GOT3 (cell line): ENCODE data around the gene MYT1.

ENCODE experiments used
- DNase-seq: peaks from one replicate; lab custom pipeline; 2025; ENCODE audit warnings: mixed read lengths; lab: John Stamatoyannopoulos, UW

The MYT1 gene

DNA sequence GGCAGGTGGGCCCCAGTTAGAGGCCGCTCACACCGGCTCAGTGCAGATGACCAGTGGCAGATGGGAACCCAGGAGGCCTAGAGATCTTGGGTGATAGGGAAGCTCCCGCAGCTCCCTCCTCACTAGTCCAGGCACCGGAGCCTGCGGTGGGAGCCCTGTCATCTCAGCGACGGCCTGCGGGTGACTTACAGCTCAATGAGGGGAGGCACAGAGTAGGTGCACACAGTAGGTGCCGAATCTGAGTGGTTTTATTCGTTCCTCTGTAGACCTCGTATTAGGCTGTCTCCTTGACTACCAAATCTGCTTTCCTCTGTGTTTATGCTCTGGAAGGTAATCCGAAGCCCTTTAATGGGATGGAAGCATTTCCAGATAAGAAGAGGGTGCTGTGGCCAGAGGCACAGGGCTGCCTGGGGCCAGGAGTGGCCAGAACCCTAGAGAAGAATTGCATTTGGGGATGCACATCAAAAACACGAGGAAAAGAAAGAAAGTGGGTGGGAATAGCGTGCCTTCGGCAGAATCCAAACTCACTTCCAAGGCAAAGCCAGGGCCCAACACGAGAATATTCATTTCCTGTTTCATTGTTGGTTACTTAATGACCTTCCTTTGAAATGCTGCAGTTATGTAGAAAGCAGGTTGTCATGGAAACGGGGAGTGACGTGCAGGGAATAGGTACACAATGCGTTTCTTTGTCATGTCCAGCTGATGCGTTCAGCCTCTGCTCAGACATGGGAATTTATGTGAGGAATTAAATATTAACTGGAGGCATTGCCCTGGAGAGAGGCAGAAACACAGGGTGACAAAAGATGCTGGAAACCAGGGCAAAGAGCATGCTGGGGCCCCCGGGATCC lies 24.7 kb downstream of the MYT1 start:
- DNase-seq, result no peak

DNA sequence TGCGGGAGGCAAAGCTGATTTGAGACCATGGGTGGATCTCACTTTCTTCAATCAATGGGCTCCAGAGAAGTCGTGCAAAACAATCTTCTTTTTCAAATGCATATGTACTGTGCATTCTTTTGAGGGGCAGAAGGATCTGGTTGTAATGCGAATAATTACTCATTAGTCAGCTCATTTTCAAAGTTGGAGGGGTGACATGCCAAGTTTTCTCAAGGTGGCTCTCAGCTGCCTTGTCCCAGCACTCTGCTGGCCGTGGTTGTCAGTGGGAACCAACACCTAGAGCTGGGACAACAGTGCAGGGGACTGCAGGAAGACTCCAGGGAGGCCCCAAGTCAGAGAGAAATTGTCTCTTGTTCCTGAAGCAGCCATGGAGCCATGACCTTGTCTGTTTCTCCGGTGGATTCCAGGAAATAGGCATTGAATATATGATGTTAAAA lies 25.3 kb downstream of the MYT1 start:
- no peak for DNase-seq

DNA sequence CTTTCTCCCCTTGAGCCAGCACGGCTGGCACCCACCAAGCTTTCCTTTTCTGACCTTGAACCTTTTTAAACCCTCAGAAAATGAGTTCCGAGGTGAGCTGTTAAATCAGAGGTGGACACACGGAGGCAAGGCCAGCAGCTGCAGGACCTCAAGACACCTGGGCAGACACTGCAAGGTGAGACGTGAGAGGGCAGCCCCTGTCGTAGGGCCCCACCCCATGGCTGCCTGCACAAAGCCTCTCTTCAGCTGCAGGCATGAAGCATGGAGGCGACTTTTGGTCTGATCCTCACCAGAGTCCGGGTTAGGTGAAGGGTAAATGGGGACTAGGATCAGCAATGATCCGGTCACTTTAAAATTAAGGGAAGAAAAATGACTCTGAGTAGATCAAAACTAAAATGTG lies 25.7 kb downstream of the MYT1 start:
- DNase-seq, result no peak

DNA sequence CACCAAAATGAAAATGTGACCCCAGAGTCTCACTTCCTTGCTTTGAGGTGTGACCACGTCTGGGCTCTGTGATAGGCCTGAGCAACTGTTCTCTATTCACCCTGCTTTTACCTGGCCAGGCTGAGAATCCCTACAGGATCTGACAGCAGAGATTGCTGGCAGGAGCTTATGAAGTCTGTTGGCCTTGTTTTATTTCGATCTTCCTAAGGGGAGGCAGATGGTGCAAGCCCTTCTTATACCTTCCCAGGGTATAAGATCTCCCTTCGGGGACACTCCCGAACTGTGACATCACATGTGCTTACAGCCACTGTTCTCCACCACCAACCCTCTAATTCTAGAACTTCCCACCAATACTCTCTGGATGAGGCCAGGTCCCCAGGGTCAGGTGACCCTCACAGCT lies 26.8 kb downstream of the MYT1 start:
- DNase-seq, result no peak

DNA sequence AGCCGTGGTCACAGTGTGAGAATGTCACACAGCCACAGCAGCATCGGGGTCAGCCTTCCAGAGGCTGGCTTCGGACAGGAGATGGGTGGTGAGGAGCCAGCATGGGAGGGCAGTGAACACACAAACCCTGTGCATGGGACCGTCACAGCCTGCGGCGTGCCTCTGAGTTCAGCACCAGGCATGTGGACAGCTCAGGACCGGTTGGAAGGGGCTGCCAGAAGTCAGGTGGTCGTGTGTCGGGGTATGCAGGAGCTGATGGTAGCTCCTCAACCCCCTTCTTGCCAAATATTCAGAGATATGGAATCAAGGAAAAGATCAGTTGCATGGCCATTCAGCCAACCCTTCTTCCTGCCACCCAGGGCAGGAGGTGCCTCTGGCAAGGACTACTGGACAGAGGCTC lies 28.2 kb downstream of the MYT1 start:
- DNase-seq, result no peak

DNA sequence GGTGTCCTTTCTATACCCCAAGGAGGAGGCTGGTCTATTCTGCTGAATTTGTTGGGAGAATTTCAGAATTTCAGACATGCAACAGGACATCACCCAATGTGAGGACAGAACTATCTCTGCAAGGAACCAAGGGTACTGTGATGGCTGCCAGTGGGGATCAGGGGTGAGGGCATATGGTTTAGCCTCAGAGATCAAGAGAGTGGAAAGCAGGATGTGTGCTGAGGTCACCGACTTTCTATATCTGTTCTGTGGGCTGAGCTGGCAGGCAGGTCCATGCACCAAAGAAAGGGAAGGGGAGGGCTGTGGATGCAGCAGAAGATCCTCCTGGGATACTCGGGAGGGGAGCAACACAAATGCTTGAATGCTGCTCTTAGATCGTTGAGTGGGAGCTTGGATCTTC lies 28.8 kb downstream of the MYT1 start:
- no peak for DNase-seq

DNA sequence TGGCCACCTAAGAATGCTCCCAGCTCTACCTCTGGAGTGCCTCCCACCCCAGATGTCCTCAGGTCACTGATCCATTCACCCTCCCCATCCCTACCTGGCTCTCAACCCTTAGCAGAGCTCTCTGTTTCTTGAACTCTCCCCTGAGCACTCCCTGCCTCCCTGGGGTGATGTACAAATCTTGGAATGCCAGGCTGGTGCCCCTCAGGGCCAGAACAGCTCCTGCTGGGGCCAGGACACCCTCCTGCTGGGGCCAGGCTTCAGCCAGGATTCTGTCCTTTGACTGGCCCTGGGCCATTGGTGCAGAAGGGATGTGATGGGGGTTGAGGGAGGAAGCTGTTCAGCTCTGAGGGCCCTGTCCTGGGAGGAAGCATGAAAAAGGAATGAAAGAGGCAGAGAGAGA lies 30.0 kb downstream of the MYT1 start:
- no peak for DNase-seq

DNA sequence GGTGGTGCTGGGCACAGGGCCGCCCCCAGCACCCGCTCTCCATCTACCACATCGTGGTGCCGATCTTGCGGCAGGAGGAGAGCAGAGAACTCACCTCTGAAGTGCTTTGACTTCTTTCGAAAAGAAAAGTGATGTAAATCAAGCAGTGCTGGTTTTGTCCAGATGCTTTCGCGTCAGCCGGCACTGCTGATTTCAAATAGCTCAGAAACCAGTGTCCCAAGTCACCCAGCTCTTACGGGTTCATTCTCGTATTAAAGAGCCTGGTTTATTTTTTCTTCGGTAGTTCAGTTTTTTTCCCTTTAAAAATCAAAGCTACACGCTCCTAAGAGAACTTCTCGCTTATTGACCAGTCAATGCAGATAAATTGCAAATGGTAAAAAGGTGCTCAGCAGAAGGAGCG lies 32.1 kb downstream of the MYT1 start:
- no peak for DNase-seq

DNA sequence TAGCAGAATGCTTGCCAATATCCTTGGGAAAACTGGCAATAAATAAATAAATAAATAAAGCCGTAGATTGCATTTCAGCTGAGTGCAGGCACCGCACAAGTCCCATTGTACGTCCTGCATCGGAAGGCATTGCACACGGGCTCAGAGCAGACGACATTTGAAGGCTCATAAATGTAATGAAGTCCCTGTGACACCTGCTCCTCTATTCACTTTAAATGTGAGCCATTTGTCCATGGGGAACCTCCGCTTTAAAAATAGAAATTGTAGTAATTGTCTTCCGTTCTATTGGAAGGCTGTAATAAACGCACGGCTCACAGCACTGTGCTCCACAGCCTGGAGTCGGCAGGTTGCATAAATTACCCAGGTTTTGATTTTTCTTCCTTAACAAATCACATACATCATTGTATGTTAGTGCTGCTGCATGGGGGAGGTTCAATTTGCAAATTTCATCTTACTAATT lies 32.6 kb downstream of the MYT1 start:
- DNase-seq, result no peak

DNA sequence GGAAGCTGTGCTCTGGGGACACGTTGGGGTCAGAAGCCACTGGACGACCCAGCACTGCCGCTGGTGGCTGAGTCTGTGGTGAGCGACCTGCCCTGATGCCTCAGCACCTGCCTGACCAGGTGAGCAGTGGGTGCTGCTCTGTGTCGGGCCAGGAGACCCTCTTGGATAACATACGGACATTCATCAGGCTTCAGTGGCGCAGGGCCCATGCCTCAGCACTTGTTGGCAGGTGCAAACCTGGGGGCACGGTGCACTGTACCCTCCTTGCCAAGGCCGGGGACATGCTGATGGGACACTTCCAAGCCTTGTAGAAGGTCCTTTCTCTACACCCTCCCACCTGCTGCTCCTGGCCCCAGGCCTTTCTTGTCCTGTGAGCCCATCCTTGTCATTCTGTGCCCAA lies 34.1 kb downstream of the MYT1 start:
- DNase-seq, result no peak

DNA sequence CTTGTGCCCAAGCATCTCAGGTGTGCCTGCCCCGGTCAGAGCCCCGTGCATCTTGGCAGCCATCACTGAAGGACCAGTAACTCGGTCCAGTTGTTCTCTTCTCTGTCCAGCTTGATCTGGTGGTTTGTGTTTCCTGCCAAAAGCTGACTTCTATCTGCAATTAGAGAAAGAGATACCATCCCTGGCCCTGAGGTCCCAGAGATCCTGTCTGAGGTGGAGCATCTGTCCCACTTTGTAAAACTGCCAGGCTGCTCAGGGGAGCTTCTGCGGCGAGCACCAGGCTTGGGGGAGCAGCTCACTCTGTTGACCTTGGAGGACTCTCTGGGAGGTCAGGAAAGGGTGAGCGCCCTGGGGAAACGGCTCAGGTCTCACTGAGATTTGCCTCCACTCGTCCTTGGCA lies 35.1 kb downstream of the MYT1 start:
- DNase-seq, result no peak

DNA sequence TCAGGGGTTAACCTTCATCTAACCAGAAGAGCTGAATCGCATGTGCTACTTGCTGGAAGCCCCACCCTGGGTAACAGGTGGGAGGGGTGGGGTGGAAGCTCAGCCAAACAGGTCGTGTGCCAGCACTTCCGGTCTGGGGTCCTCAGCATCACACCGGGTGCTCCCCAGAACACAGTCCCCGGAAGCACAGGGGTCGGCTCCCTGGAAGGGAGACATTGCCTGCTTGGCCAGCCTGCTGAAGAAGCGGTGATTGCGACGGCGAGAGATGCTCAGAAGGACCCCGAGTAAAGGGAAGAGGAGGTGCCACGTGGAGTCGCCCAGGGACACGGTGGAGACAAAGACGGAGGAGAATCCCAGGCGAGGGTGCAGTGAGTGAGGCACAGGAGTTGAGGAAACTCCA lies 36.5 kb downstream of the MYT1 start:
- DNase-seq, result no peak

DNA sequence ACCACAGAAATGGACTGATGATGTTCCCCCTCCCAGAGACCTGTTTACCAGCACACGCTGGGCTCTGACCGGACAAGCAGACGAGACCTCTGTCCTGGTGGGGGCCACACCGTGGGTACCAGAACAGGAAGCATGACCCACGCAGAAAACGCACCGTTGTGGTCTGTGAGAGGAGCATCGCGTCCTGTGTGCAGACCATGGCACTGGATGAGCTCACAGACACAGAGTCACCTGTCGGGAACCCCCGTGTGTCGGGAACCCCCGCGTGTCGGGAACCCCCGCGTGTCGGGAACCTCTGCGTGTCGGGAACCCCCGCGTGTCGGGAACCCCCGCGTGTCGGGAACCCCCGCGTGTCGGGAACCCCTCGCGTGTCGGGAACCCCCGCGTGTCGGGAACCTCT lies 37.4 kb downstream of the MYT1 start:
- DNase-seq, result no peak

DNA sequence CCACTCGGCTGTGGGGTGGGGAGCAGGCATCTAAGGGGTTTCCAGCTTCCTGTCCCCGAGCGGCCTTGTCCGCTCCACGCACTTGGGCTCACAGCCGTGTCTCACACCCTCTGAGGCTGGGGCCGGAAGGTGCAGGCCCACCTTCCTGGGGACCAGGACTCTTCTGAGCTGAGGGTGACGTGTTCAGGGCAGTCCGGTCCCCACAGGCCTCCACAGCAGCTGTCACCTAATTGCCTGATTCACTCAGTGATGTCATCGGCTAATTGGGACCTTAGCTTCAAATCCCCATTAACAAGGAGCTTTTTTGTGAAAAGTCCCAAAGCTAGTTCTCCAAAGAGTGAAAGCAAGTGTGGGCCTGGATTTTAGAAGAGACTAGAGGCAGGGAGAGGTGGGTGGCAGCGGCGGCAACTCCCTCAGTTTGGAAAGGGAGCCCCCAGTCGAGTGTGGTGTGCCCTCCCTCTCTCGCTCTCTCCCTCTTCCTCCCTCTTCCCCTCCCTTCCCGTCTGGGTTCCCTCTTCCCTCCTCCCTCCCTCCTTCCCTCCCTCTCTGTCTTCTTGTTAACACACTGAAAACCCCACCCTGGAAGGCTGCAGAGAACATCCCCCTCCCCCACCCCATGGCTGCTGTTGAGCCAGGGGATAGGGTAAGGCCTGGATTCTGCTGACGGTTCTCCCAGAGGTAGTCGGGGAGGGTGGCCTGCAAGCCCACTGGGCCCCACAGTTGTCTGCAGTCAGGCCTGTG lies 39.0 kb downstream of the MYT1 start:
- no peak for DNase-seq

DNA sequence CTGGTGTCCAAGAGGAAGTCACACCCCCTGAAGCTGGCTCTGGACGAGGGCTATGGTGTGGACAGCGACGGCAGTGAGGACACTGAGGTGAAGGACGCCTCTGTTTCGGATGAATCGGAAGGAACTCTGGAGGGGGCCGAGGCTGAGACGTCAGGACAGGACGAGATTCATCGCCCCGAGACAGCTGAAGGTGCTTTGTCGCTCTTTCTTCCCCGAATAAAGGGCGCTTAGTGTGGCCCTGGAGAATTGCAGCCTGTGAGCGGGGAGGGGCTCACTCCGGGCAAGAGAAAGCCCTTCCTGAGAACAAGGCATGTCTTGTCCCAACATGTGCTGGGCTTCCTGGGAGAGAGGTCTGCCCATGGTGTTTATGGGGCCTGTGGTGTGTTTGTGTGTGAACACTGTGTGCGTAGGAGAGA lies 41.4 kb downstream of the MYT1 start:
- no peak for DNase-seq

DNA sequence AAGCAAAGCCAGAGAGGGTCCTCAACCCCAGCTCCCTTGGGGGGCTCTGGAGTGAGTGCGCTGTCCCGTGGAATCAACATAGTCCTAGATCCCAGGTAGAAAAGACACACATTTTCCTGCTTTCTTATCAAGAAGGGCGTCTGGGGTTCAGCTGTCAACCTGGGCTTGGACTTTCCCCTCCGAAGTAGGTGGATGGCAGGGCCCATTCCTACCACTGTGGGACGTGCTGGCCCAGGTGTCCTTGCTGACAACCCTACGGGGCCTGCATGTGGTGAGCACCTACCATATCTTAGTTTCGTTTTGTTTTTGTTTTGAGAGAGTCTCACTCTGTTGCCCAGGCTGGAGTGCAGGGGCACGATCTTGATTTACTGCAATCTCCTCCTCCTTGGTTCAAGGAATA lies 42.4 kb downstream of the MYT1 start:
- no peak for DNase-seq

DNA sequence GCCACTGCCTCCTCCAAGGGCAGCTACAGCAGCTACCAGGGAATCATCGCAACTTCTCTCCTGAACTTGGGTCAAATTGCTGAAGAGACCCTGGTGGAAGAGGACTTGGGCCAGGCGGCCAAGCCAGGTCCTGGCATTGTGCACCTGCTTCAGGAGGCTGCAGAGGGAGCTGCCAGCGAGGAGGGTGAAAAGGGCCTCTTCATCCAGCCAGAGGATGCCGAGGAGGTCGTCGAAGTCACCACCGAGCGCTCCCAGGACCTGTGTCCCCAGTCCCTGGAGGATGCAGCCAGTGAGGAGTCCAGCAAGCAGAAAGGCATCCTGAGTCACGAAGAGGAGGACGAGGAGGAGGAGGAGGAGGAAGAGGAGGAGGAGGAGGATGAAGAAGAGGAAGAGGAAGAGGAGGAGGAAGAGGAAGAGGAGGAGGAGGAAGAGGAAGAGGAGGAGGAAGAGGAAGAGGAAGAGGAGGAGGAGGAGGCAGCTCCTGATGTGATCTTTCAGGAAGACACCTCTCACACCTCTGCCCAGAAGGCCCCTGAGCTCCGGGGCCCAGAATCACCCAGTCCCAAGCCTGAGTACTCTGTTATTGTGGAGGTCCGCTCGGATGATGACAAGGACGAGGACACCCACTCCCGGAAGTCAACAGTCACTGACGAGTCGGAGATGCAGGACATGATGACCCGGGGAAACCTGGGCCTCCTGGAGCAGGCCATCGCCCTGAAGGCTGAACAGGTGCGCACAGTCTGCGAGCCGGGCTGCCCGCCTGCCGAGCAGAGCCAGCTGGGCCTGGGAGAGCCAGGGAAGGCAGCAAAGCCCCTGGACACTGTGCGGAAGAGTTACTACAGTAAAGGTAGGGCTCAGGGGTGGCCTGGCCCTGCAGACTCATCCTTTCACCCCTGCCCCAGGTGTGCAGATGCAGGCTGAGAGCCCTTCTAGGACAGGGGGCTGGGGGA lies 43.7 kb downstream of the MYT1 start:
- DNase-seq, result no peak

DNA sequence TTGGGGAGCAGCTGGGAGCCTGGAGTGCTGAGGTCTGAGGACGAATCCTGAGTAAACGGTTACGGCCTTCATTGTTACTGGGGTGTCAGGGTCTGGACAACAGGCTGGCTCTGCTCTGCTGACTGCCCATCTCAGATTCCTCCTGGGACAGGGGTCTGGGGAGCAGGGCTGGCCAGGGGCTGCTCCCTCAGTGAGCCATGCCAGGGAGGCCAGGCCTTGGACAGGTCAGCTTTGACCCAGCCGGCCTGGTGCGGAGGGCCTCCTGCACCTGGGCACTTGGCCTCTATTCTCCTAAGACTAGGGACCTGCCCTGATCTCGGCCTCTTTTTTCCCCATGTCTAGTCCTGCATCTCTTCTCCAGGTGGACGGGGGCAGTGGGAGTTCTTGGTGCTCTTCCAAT lies 44.9 kb downstream of the MYT1 start:
- DNase-seq, result no peak

DNA sequence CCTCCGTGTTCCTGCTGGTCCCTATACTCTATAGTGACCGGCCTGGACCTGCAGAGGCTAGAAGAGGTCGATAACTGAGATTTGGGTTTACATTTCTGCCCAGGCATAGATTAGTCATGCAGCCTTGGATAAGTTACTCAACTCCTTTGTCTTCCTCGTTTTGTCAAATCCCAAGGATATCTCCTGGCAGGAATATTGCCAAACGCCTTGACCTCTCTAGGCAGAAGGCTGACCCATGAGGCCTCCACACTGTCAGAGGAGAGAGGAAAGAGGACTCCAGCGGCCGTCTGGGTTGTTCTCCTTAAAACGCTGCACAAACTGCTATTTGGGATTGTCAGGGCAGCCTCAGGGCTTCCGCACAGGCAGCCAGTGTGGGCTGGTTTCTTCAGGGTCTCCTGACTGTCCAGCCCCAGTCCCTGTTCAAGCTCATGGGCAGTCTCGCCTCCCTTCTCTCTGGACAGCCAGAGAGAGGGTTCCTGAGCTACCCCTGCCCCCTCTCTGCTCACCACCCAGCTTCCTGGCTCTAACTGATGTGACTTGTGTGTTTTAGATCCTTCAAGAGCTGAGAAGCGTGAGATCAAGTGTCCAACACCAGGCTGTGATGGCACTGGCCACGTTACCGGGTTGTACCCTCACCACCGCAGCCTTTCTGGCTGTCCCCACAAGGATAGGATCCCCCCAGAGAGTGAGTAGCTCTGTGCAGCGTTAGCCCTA lies 46.6 kb downstream of the MYT1 start:
- DNase-seq, result no peak

DNA sequence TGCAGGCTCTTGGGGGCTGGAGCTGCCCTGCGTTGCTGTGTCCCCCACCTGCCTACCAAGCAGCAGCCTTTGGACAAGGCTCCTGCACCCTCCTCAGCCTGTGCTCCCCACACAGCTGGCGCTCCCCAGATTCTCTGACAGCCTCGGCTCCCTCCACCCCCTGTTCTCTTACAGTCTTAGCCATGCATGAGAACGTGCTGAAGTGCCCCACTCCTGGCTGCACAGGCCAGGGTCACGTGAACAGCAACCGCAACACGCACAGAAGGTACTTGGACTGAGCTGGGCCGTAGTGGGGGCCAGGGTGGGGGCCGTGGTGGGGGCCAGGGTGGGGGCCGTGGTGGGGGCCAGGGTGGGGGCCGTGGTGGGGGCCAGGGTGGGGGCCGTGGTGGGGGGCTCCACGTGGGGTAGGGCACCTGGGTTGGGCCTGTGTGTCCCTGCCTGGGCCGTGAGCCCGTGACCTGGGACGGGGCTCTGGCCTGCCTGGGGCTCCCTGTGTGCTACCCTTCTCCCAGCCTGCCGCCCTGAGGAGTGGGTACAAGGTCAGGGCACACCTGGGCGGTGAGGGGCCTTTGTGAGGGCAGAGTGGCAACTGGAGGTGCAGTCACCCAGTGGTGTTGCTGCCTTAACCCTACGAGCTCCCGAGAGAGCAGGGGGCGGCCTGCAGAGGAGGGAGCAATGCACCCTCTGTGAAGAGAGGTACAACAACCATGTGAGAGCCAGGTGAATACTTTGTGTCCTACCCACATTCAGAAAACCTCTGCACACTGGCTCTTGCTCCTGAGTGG lies 47.8 kb downstream of the MYT1 start:
- DNase-seq, result no peak

DNA sequence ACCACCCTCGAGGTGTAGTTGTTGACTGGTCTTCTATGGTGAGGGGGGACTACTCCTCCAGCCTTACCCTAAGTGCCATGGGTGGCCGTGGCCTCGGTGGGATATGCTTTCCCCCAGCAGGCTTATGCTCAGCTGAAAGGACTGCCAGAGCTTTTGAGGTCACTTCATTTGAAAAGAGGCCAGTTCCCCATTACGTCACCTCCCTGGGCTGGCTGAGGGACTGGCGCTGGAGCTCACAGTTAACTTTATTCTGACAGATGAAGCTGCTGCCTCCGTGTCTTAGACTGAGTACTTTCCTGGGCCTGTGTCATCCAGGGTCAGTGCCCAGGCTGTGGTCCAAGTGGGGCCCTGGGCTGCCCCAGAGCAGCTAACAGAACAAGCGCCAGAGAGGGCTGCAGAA lies 48.5 kb downstream of the MYT1 start:
- no peak for DNase-seq
